HL-60/S4 treated with retinoic acid at 250 ng/mL for 4 days and 3 days (cell line): ENCODE results near the gene CCL3.
"Not testable (repeated sequence)": the region's sequence is repeated elsewhere in the genome, so short reads cannot be mapped to it uniquely, and the experiment has no call there.

Source experiments
- in situ Hi-C: fragments of 300-500 bp; cut with MboI; formaldehyde crosslinking; loops from 2 replicates; pipeline ENCODE4 v1.7.0; 2022; ENCODE audit warnings: low sequenced_read_pairs

CCL3 gene

DNA sequence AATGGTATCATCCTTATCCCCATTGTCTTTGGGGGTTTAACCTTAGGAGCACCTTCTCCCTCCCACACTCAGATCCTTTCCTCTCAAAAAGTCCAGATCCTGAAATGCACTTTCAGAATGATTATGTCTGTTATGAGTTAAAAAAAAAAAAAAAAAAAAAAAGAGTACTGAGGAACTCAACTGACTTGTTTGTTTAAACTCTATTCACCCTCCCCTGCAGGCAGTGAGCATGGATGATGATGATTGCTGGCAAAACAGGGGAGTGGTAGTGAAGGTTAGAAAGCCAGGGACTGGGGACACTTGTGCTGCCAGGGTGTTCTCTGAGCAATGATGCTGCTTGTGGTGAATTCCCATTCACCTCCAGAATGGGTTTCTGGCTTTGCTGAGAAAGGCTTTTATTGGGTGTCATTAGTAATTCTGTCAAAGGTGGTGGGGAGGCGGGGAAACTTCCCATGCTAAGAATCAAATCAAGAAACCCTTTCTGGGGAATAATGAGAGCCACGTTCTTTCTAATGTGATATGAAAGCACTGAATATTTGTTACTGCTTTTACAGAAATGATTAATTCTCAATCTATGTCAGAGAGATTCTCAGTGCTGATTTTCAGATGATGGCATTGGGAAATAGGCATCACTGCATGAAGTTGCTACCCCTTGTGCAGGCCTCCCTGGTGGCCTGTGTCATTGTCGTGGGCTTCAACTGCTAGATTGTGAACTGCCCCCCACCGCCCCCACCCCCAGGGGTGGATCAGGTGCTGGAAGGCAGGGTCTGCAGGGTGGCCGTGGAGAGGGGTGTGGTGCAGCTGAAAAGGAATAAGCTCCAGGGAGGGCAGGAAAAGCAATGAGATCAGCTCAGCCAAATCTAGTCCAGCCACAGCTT lies 27.8 kb upstream of the CCL3 start:
- in situ Hi-C loops = no loop called here

DNA sequence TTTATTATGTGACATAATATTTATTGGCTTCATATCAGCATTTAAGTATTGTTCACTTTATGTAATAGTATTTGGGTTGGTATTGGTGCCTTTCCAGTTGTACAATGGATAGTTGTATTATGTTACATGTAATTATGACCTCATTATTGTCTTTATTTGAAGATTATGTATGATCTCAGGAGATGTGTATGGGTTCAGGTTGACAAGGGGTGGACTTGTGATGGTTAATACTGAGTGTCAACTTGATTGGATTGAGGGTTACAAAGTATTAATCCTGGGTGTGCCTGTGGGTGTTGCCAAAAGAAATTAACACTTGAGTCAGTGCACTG lies 25.7 kb upstream of the CCL3 start:
- in situ Hi-C loops = not testable (repeated sequence)

DNA sequence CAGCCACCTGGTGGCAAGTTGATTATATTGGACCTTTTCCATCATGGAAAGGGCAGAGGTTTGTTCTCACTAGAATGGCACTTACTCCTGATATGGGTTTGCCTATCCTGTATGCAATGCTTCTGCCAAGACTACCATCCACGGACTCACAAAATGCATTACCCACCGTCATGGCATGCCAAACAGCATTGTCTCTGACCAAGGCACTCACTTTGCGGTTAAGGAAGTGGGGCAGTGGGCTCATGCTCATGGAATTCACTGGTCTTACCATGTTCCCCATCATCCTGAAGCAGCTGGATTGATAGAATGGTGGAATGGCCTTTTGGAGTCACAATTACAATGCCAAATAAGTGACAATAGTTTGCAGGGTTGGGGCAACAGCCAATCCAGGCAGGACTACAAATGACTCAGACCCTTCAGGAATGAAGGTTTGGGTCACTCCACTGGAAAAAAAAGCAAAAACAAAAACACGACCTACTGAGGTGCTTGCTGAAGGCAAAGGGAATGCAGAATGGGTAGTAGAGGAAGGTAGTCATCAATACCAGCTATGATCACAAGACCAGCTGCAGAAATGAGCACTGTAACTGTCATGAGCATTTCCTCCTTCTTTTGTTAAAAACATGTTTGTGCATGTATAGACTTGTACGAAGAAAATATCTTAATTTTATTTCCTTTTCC lies 25.2 kb upstream of the CCL3 start:
- in situ Hi-C loops = not testable (repeated sequence)

DNA sequence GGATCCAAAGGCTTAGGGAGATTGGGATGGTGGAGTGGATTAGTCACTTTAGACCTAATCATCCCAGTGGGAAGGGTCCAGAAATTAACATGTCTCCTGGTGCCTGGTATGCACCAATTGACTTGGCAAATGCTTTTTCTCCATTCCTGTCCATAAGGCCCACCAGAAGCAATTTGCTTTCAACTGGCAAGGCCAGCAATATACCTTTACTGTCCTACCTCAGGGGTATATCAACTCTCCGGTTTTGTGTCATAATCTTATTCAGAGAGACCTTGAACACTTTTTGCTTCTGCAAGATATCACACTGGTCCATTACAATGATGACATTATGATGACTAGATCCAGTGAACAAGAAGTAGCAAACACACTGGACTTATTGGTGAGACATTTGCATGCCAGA lies 23.2 kb upstream of the CCL3 start:
- in situ Hi-C loops = not testable (repeated sequence)

DNA sequence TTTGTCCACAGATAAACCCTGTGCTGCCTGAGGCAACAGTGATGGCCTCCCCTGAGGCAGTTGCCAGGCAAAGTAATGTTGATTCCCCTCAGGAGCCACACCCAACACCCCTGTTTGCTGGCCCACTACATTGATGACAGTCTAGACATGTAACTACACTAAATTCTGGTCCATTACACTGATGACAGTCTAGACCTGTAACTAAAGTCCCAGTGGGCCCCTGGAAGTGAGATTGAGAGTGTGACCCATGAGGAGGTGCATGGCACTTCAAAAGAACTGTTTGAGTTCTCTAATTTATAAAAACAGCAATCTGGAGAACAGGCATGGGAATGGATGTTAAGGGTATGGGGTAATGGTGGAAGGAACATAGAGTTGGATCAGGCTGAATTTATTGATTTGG lies 22.6 kb upstream of the CCL3 start:
- in situ Hi-C loops = no loop called here

DNA sequence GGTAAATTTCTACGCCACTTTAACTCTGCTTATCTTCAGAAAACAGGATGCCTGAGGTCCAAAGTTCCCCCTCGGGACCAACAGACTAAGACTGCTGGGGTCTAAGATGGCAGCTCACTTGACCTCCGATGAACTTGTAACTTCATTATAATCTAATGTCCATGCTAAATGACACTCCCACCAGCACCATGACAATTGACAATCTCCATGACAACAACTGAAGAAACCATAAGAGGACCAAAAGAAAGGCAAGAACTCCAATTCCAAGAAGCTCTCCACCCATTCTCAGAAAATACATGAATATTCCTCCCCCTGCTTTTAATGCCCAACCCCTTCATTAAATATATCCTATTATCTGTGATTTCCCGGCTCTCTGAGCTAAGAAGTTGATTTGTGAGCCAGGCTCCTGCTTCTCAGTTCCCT lies 21.1 kb upstream of the CCL3 start:
- in situ Hi-C loops = no loop called here

DNA sequence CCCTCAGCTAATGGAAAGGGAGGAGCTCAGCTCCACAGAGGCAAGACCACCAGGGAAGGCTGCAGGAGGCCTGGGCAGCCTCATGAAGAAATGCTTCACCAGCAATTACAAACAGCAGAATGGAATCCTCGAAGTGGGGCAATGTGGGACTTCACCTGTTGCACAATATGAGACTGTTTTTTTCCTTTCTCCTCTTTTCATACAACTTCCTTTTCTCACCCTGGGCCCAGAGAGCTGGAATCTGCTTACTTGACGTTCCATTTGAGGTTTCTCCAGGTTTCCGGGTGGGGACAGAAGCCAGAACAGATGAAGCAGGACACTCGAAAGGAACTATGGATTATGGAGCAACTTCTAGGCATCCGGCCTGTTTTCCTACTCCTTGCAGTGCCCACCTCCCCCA lies 18.3 kb upstream of the CCL3 start:
- in situ Hi-C loops = not testable (repeated sequence)

DNA sequence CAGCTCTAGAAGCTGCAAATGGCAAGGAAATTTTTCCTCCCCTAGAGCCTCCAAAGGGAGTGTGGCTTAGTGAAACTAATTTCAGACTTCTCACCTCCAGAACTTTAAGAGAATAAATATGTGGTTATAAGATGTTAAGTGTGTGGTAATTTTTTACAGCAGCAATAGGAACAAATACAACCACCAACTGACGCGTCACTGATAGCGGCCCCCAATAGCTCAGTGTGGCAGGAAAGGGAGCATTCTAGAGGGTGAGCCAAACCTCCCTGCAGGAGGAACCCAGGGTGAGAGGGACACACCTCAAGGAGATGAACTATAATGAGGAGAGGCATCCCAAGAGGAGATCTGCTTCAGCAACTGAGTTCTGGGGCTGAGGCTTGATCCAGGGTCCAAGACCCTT lies 17.7 kb upstream of the CCL3 start:
- in situ Hi-C loops = no loop called here

DNA sequence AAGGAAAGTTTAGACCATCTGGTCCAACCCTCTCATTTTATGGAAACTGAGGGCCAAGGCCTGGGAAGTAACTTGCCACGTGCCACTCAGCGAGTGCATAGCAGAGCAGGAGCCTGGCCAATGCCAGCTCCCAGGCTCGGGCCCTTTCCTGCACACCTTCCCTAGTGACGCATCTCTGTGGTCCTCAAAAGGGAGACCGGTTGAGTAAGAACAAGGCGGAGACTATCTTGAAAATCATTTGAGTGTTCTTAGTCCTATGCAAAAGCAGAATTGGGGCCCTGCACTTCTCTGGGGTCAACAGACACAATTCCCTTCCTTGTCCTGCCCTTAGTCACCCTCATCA lies 16.5 kb upstream of the CCL3 start:
- in situ Hi-C loops = no loop called here

DNA sequence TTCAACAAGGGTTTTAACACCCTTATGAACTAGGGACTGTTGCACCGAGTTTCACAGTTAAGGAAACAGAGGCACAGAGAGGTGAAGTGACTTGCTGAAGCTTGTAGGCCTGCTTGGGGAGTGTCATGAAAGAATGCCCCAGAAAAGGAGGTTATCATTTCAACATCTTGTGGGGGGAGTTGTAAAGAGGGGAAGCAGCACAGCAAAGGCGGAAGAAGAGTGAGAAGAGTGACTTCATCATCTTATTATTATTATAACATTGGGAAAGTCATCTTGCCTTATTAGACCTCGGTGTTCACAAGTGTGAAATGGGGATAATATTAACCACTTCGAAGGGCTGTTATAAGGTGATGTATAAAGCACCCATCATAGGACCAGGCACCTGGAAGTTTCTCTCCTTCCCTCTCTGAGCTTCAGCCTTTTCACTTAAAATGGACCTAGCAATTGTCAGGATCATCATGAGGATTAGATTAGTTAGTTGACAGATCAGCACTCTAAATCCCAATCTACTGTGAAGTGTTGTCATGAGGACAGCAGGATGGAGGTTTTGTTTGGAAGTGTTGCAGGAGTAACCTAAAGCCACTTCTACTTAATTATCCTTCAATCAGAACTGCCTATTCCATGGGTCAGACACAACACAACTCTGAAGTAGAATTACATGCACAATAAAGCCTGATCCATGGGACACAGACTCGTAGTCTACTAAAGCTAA lies 16.0 kb upstream of the CCL3 start:
- in situ Hi-C loops = no loop called here

DNA sequence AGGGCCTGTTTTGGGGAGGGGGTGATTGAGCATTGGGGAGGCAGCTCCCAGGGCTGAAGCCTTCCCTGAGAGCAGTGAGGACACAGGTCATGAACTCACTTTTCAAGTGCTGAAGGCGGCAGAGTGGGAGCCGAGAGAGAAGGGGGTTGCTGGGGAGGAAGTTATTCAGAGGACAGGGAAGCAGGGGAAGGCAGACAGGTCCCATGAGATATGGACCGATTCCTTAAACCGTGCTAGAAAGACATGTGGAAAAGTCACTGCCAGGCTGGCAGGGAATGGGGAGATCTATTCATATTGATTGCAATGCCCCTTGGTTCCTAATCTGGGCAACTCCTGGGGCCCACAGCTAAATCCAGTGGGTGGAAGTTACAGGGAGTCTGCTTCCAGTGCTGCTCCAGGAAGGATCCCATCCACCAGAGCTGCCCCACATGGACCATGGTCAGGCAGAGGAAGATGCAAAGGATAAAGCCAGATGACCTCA lies 14.8 kb upstream of the CCL3 start:
- in situ Hi-C loops = no loop called here

DNA sequence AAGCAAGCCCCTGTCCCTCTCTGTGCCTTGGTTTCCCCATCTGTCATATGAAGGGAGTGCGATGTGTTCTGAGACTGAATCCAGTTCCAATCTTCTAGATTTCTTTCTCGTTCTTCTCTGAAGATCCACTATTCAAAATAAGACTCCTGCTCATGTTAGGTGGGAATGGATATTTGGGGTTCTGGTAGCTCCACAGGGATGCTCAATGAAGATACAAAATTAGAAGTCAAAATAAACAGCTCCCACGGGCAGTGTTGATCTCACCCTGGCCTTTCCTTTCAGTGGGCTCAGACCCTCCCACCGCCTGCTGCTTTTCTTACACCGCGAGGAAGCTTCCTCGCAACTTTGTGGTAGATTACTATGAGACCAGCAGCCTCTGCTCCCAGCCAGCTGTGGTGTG lies 14.3 kb upstream of the CCL3 start:
- in situ Hi-C loops = not testable (repeated sequence)

DNA sequence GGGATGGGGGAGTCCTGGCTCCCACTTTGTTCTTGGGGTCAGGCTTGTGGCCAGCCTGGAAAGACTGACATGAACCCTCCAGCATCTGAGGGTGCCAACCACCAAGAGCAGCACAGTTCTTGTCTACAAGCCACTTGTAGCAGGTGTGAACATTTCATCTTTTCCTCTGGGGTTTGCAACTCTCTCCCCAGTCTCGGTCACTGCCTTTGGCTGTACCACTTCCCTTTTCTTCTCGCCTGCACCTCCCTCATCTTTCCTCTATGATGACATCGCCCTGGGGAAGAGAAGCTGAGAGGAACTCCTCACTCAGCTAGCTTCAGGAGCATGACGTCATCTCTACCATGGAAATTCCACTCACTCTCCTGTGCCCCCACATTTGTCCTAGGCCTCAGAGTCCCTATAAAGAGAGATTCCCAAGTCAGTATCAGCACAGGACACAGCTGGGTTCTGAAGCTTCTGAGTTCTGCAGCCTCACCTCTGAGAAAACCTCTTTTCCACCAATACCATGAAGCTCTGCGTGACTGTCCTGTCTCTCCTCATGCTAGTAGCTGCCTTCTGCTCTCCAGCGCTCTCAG lies 13.5 kb upstream of the CCL3 start, which contains the start of gene CCL4:
CCL4 (plus strand) TSS at position 427 of the 575 bp plus-strand sequence; CDS start at position 506, 79 bp downstream.
- in situ Hi-C loops = not testable (repeated sequence)

DNA sequence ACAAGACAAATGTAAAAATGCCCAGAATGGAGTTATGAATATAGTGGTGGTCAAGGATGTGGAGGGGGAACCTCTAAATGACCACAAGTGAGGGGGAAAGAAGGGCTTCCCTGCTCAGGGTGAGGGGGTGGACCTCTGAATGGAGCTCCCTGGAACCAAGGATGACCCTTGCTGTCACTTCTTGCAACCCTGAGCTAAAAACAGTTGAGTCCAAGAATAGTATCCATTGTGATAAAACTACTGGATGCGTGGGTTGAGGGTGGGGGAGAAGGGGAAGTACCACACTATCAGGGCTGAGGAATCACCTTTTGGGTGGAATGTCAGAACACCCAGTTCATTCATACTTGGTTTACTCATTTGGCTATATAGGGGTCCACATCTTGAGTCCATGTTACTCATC lies 9.1 kb upstream of the CCL3 start:
- in situ Hi-C loops = not testable (repeated sequence)

DNA sequence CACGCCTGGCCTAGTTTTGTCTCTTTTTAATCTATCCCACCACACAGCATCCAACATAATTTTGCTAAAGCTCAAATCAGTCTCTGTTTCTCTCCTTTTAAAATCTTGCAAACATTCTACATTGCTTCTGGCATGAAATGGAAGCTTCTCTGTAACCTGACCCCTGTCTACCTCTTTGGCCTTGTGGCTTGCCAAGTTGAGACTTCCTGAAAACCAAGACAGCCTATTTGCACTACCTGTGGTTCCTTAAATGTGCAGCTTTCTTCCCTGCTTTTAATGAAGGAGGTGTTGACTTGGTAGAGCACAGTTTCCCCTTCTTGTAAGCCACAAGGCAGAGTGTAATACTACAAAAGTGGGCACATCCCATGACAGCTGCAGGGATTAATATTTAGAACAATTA lies 6.0 kb upstream of the CCL3 start:
- in situ Hi-C loops = no loop called here

DNA sequence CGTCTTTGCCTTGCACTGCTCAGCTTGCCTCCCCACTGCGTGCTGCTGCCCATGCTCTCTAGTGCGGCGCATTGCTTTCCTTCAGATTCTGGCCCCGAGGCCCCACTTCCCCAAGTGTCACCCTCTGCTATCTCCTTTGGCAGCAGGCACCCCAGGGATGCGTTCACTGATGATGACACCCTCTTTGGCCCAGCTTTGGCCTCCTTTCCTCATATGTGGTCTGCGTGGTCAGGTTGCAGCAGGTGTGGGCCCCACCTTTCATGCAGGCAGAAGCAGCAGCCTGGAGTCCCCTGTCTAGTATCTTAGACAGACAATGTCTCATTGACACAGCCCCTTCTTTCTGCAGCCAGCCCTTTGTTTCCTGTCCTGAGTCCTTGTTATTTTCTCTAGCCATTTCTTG lies 4.8 kb upstream of the CCL3 start:
- in situ Hi-C loops = no loop called here

DNA sequence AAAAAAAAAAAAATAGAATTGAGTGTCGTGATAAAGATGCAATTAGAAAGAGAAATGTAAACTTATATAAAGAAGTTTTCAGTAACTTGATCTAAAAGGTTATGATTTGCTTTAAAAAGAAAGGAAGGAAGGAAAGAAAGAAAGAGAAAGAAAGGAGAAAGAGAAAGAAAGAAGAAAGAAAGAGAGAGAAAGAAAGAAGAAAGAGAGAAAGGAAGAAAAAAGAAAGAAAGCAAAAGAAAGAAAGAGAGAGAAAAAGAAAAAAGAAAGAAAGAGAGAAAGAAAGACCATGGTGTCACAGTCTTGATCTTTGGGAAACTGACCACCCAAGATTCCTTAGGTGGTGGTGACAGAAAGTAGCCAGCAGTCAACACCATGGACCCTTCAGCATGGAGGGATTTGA lies 4.3 kb upstream of the CCL3 start:
- in situ Hi-C loops = no loop called here

DNA sequence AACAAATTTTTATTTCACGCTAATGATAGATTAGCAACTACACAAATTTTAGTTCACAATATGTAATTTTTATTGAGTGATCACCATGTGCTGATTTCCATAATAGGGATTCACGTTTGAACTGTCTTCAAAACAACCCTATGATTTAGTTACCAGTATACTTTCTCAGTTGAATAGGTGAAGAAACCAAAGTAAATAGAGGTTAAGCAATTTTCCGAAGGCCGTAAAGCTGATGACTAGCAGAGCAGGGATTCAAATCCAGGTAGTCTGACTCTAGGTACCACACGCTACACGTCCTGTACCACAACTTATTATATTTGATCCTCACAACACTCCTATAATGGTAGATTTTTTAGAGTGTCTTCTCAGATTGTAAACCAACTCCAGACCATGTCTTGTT lies 2.8 kb upstream of the CCL3 start:
- in situ Hi-C loops = not testable (repeated sequence)

DNA sequence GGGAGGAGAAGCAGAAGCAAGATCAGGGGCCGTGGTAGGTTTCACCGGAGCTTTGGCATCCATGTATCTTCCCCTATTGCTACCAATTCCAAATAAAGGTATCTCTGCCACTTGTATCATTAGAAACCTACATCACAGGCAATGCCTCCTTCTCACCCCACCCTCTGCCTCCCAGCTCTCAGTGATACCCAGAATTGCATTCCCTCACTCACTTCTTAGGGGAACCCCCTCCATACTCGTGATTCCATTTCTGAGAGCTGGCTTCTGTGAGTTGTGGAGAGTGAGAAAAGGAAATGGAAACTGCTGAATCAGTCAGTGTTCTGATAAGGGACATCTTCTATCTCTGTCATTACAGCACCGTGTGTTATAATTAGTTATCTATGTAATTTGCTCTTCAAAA lies 2.3 kb upstream of the CCL3 start:
- in situ Hi-C loops = no loop called here

DNA sequence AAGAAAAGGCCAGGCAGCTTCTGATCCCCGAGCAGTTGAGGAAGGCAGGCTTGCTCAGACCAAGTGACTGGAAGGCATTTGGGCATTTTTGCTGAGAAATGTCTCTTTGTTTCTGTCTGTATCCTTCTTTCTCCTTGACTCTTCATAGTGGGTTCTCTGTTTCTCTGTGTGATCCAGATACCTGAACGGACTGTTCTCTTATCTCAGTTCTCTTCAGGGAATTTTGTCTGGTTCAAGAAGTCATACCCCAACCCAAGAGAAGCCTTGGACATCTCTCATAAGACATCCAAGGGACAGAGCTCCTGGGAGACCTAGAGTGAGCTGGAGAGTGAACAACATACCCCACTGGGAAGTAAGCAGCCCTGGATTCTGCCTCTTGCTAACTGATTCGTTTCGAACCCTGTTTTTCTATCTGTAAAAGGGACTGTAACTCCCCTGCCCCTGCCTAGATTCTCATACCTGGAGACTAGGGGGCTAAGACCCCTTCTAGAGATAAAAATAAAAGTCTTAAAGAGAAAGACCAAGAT lies 541 bp downstream of the CCL3 start:
- in situ Hi-C loops = no loop called here

DNA sequence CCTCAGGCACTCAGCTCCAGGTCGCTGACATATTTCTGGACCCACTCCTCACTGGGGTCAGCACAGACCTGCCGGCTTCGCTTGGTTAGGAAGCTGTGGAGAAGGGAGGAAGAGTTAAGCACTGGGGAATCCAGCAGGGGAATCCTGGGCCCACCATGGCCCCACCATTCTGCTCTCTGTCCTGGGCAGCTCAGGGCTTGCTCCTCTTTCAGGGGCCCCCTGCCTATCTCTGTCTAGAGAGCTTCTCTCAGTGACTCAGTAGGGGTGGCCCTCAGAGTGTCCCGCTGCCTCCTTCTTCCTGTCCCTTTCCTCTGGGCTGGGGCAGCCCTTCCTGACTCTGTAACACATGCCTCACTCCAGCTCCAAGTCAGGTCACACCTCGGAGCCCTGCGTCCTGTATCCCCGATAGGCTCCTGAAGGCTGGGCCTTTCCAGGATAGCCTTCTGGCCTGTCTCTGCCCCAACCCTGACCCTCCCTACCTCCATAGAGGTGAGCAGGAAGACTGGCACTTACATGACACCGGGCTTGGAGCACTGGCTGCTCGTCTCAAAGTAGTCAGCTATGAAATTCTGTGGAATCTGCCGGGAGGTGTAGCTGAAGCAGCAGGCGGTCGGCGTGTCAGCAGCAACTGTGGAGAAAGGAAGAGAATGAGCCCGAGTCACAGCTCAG lies 1.1 kb downstream of the CCL3 start:
- in situ Hi-C loops = no loop called here
